Parietal lobe (tissue), 1 donor: Measurements from ENCODE around the gene POPDC2. TPM values are rescaled to one million over a fixed set of nuclear protein-coding genes. Genes with fewer than 3 reads are reported as not detected.

Experiments used
- total RNA-seq: library from RNA; depleted of rRNA; stranded (reverse); fragments of >200 nt; gene quantifications from one replicate; pipeline ENCODE4 v1.2.3, GENCODE V29; 2014

Gene POPDC2
- 2.5 TPM for total RNA-seq

GRCh38 chr3:119660474-119661440 lies at the start of gene POPDC2:
POPDC2 (minus strand) TSS chr3:119660589; CDS start chr3:119660423, 166 bp downstream.

GRCh38 chr3:119702530-119703527 lies 42.4 kb upstream of the POPDC2 start, which contains the start of gene CFAP91:
CFAP91 (plus strand) TSS chr3:119703022; CDS start chr3:119703099, 77 bp downstream.

GRCh38 chr3:119676771-119677640 lies 16.6 kb upstream of the POPDC2 start, which contains the start of gene COX17:
COX17 (minus strand) TSS chr3:119677406; CDS start chr3:119677310, 96 bp downstream.

GRCh38 chr3:119597548-119598288 lies 62.7 kb downstream of the POPDC2 start, which contains the start of gene PLA1A:
PLA1A (plus strand) TSS chr3:119597885; CDS start chr3:119597914, 29 bp downstream.

Other genes starting within 250 kb of the POPDC2 start
- gene TMEM39A, start 197.0 kb downstream of the POPDC2 start, total RNA-seq: 36.0 TPM
- gene POGLUT1, start 191.6 kb downstream of the POPDC2 start, total RNA-seq: 31.9 TPM
- gene TIMMDC1, start 162.0 kb downstream of the POPDC2 start, total RNA-seq: 30.0 TPM
- gene CD80, start 101.0 kb downstream of the POPDC2 start, total RNA-seq: not detected
- 1.3 TPM for gene ADPRH, start 81.1 kb downstream of the POPDC2 start, total RNA-seq
- gene PLA1A, start 62.7 kb downstream of the POPDC2 start, total RNA-seq: 0.31 TPM
- gene COX17, start 16.8 kb upstream of the POPDC2 start, total RNA-seq: 16.0 TPM
- gene CFAP91, start 42.4 kb upstream of the POPDC2 start, total RNA-seq: 13.5 TPM
- gene NR1I2, start 121.5 kb upstream of the POPDC2 start, total RNA-seq: 0.63 TPM